OCI-LY7 (cell line): Measurements from ENCODE around the gene KIRREL1.

Experiments
- CTCF ChIP-seq: fragments of 200-600 bp; sonication (generic); conservative IDR thresholded peaks from 2 replicates; pipeline ENCODE4 v1.5.1; 2014; ENCODE audit warnings: mild to moderate bottlenecking, antibody characterized with exemption, low read length, moderate library complexity, mixed read lengths
- EZH2phosphoT487 ChIP-seq: fragments of 200-600 bp; sonication (generic); IDR thresholded peaks from 2 replicates; pipeline ENCODE4 v1.6.1; 2018; ENCODE audit warnings: low read depth, borderline replicate concordance, mild to moderate bottlenecking, mixed run types, antibody characterized with exemption, low read length, moderate library complexity, mixed read lengths

DNA sequence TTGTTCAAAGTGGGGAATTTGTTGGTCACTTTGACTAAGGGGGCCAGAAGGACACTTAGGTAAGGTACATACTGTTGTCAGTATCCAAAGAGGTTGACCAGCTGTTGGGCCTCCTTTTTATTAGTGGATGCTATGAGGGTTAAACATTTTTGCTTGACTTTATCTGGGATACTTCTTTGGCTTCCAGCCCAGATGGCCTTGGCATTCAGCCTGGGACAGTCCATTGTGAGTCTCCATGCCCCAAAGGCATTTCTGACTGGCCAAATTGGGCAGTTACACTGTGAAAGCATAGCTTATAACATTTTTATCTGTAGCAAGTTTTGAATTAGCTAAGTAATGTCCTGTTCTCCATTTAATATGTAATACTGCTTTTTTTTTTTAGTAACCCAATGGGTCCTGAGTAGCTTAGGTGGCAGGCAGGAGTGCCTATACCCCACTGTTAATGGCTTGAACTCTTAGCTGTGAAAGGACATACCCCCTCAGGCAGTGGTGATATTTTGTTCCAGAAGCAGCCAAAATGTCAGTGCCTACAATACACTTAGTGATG, 151.8 kb downstream of the KIRREL1 start:
- TF ChIP-seq CTCF (no peak), EZH2phosphoT487 (no peak)
